Trophoblast cell (in vitro differentiated cells and primary cell): Measurements from ENCODE around the gene KLHL30.

Experiments used
- DNase-seq, 2 donors: peaks; one replicate each; pipeline ENCODE4 v3.0.0-alpha.2; 2016
- H2AFZ ChIP-seq: 2 replicates; pipeline ENCODE4 v1.6.1; 2013; ENCODE audit warnings: low read length, moderate library complexity, mild to moderate bottlenecking; ENCODE audit not compliant: insufficient read depth, poor library complexity
- H2AK5ac ChIP-seq: 2 replicates; pipeline ENCODE4 v1.6.1; 2013; ENCODE audit warnings: mild to moderate bottlenecking, low read length
- H2BK120ac ChIP-seq: 2 replicates; pipeline ENCODE4 v1.6.1; 2013; ENCODE audit warnings: low read length, mild to moderate bottlenecking, moderate library complexity; ENCODE audit not compliant: insufficient read depth, poor library complexity
- H2BK12ac ChIP-seq: 2 replicates; pipeline ENCODE4 v1.6.1; 2013; ENCODE audit warnings: mild to moderate bottlenecking, low read length, moderate library complexity
- H2BK5ac ChIP-seq: 2 replicates; pipeline ENCODE4 v1.6.1; 2013; ENCODE audit warnings: low read length, low read depth, moderate library complexity, mild to moderate bottlenecking; ENCODE audit not compliant: poor library complexity
- H3K14ac ChIP-seq: 2 replicates; pipeline ENCODE4 v1.6.1; 2013; ENCODE audit warnings: mild to moderate bottlenecking, low read length
- H3K18ac ChIP-seq: 2 replicates; pipeline ENCODE4 v1.6.1; 2013; ENCODE audit warnings: mild to moderate bottlenecking, low read length
- H3K23ac ChIP-seq: 2 replicates; pipeline ENCODE4 v1.6.1; 2013; ENCODE audit warnings: low read length
- H3K27ac ChIP-seq: 2 replicates; pipeline ENCODE4 v1.5.1; 2013; ENCODE audit warnings: low read depth, mild to moderate bottlenecking, inconsistent platforms, low read length, moderate library complexity
- H3K27me3 ChIP-seq: 2 replicates; pipeline ENCODE4 v1.6.1; 2013; ENCODE audit warnings: inconsistent platforms, mild to moderate bottlenecking, low read length, moderate library complexity; ENCODE audit not compliant: insufficient read depth
- H3K36me3 ChIP-seq, 2 experiments: 1 replicate in 1 of 2; 2 replicates in 1 of 2; pipeline ENCODE4 v1.6.1; 2013; ENCODE audit warnings: low read length in 2 of 2, mild to moderate bottlenecking in 2 of 2, moderate library complexity in 1 of 2; ENCODE audit not compliant: insufficient read depth in 2 of 2, control insufficient read depth in 1 of 2
- H3K4ac ChIP-seq: 2 replicates; pipeline ENCODE4 v1.6.1; 2013; ENCODE audit warnings: low read depth, mild to moderate bottlenecking, low read length, moderate library complexity
- H3K4me1 ChIP-seq, 2 experiments: 1 replicate in 1 of 2; 2 replicates in 1 of 2; pipeline ENCODE4 v1.6.1; 2013; ENCODE audit warnings: low read length in 2 of 2, mild to moderate bottlenecking in 2 of 2, moderate library complexity in 1 of 2; ENCODE audit not compliant: insufficient read depth in 2 of 2, control insufficient read depth in 1 of 2
- H3K4me2 ChIP-seq: 2 replicates; pipeline ENCODE4 v1.6.1; 2013; ENCODE audit warnings: inconsistent platforms, mild to moderate bottlenecking, low read length, moderate library complexity
- H3K4me3 ChIP-seq: 2 replicates; pipeline ENCODE4 v1.5.1; 2013; ENCODE audit warnings: mild to moderate bottlenecking, low read depth, low read length, inconsistent platforms
- H3K79me1 ChIP-seq: one replicate; pipeline ENCODE4 v1.6.1; 2013; ENCODE audit warnings: low read length
- H3K79me2 ChIP-seq: 2 replicates; pipeline ENCODE4 v1.6.1; 2013; ENCODE audit warnings: low read length, mild to moderate bottlenecking; ENCODE audit not compliant: control insufficient read depth, insufficient read depth, poor library complexity
- H3K9ac ChIP-seq: 2 replicates; pipeline ENCODE4 v1.6.1; 2013; ENCODE audit warnings: mild to moderate bottlenecking, low read length
- H3K9me3 ChIP-seq: 2 replicates; pipeline ENCODE4 v1.6.1; 2013; ENCODE audit warnings: low read depth, mild to moderate bottlenecking, control low read depth, inconsistent platforms, low read length; ENCODE audit not compliant: insufficient read depth
- H4K12ac ChIP-seq: 2 replicates; pipeline ENCODE4 v1.6.1; 2013; ENCODE audit warnings: low read depth, mild to moderate bottlenecking, low read length, moderate library complexity
- H4K8ac ChIP-seq: 2 replicates; pipeline ENCODE4 v1.6.1; 2013; ENCODE audit warnings: low read depth, mild to moderate bottlenecking, low read length, moderate library complexity
- H4K91ac ChIP-seq: one replicate; pipeline ENCODE4 v1.6.1; 2013; ENCODE audit warnings: low read depth, mild to moderate bottlenecking, low read length, moderate library complexity
- WGBS: extraction: QIAGEN DNeasy Blood & Tissue Kit; methylation state at CpG from one replicate; pipeline ENCODE4 v1.1.7; 2013; ENCODE audit warnings: missing lambda C conversion rate; ENCODE audit not compliant: insufficient read length, insufficient coverage; ENCODE audit errors: extremely low coverage; 5-methylcytosine and 5-hydroxymethylcytosine counted together

Gene KLHL30

DNA sequence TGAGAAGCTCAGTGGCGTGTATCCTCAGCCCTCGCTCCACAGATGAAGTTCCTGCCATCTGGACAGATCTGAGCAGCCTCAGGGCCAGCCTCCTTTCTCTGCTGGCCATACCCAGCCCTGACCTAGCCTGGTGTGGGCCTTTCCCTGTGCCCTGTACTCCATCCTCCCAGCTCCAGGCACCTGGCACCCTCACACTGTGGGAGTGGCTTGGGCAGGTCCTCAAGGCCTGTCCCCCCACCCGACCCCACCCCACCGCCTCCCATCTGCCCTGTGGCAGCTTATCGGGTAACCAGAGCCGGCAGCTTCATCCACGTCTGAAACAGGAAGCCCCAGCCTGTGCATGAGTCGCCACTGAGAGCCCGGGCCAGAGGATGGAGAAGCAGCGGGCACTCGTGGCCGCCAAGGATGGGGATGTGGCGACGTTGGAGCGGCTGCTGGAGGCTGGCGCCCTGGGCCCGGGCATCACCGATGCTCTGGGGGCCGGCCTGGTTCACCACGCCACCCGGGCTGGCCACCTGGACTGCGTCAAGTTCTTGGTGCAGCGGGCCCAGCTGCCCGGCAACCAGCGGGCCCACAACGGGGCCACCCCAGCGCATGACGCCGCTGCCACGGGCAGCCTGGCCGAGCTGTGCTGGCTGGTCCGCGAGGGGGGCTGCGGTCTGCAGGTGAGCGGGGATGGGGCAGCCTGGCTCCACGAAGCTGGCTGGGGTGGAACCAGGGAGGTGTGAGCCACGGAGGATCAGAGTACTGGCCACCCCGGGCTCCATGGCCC lies 38.2 kb upstream of the KLHL30 start, which contains the start of gene ESPNL:
Gene ESPNL, plus strand, starts transcription at position 292 of the 772 bp plus-strand sequence. Its CDS starts 80 bp downstream, at position 372.
- Histone ChIP-seq H3K4me3 (no peak within 1 kb of the TSS), H3K4me1 (no peaks in the 10 kb centered on the region), H3K79me2 (no peaks in the 10 kb centered on the region), H3K18ac (no peak within 1 kb of the TSS), H3K9me3 (peaks cover 3% of the 10 kb centered on the region), H4K91ac (no peak within 1 kb of the TSS), H2BK12ac (no peak within 1 kb of the TSS), H3K9ac (no peak within 1 kb of the TSS), H4K8ac (no peak within 1 kb of the TSS), H3K36me3 (no peaks in the 10 kb centered on the region), H2BK120ac (no peak within 1 kb of the TSS), H3K27me3 (no peaks in the 10 kb centered on the region), H3K4me2 (no peak within 1 kb of the TSS), H4K12ac (no peak within 1 kb of the TSS), H3K4ac (no peak within 1 kb of the TSS), H3K14ac (no peak within 1 kb of the TSS), H2AFZ (no peak within 1 kb of the TSS), H3K79me1 (no peaks in the 10 kb centered on the region), H3K23ac (no peak within 1 kb of the TSS), H2AK5ac (no peak within 1 kb of the TSS), H2BK5ac (no peak within 1 kb of the TSS), H3K27ac (no peak within 1 kb of the TSS)
- no CpG with 5 or more reads among the region's 38 CpGs for WGBS
- no peak for DNase-seq

DNA sequence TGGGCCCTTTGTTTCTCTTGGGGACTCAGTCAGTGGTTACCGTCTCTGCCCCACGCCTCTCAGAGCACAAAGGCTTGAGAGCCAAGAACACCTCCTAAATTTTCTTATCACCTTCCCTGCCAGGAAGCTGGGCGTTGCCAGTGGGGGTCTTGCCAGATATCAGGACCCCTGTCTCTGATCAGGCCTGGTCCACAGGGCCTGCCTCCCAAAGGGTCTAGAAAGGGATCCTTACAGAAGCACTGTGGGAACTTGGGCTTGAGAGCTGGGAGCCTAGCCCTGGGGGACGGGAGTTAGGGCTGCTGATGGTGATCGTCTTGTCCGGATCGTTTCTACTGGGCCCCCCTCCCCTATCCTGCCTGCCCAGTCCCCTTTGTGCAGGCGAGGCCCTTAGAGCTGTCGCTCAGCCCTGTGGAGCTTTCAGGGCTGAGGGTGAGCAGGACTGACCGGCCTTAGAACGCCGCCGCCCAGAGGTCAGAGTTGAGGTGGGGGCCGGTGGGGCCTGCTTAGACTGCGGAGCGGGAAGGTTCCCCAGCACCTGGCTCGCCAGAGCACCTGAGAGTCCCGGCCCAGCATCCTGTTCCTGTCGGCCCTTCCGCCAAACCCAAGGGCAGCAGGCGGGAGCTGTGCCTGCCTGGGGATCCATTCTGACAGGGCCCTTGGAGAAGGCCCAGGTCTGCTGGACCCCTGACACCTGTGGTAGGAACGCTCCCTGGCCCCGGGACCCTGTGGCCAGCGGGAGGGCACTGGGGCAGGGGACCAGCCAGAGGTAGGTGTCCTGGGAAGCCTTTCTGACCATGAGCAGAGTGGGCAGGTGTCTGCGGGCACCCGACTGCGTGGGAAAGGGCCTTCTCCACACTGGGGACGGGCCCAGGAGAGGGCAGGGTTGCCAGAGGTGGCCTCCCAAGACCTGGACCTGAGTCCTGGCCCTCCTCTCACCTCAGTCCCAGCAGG lies 37.4 kb upstream of the KLHL30 start:
- Histone ChIP-seq H3K9me3 (peaks cover 3% of the 10 kb centered on the region), H3K4me3 (no peak overlapping the region), H3K14ac (no peak overlapping the region), H3K18ac (no peak overlapping the region), H2BK12ac (no peak overlapping the region), H3K27ac (no peak overlapping the region), H4K12ac (no peak overlapping the region), H3K23ac (no peak overlapping the region), H3K9ac (no peak overlapping the region), H2BK120ac (no peak overlapping the region), H3K4me2 (no peak overlapping the region), H3K4ac (no peak overlapping the region), H4K8ac (no peak overlapping the region), H3K36me3 (no peaks in the 10 kb centered on the region), H2AFZ (no peak overlapping the region), H3K79me1 (no peaks in the 10 kb centered on the region), H2BK5ac (no peak overlapping the region), H2AK5ac (no peak overlapping the region), H3K4me1 (no peaks in the 10 kb centered on the region), H3K79me2 (no peaks in the 10 kb centered on the region), H4K91ac (no peak overlapping the region), H3K27me3 (no peaks in the 10 kb centered on the region)
- no CpG with 5 or more reads among the region's 28 CpGs for WGBS
- no peak for DNase-seq

DNA sequence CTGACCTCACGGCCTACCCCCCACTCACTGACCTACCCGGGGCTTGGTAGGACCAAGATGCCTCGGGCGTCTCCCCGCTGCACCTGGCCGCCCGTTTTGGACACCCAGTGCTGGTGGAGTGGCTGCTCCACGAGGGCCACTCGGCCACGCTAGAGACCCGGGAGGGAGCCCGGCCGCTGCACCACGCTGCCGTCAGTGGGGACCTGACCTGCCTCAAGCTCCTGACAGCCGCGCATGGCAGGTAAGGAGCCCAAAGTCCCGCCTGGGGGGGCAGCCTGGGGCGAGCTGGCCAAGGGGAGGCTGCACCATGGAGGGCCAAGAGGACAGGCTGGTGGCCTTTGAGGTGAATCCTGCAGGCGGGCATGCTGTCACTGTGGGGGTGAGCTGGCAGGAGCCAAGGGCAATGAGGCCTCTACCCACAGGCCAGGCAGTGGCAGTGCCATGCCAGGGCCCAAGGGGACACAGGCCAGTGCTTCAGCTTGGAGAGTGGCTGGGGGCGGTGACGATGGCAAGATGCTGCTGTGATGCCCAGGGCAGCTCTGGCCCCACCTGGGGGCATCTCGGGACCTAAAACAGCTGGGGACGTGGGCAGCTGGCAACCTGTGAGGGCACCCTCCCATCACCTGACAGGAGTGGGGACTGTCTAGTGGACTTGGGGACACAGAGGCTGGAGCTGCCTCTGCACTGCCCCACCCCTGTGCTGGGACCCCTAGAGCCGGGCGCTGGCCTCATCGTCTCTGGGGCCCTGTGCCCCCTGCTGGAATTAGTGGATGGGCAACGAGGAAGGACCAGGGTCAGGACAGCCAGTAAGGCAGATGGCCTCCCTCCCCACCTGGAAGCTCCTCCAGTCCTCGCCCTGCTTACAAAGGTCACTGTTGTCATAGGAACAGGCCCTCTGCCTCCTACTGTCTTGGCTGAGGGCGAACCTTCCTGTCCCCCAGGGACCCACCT lies 36.3 kb upstream of the KLHL30 start:
- Histone ChIP-seq H3K36me3 (no peaks in the 10 kb centered on the region), H3K79me1 (no peaks in the 10 kb centered on the region), H3K27me3 (no peaks in the 10 kb centered on the region), H3K4me2 (no peak overlapping the region), H3K4me1 (no peaks in the 10 kb centered on the region), H3K9ac (no peak overlapping the region), H4K8ac (no peak overlapping the region), H3K4ac (no peak overlapping the region), H2BK12ac (no peak overlapping the region), H3K9me3 (peaks cover 3% of the 10 kb centered on the region), H3K79me2 (no peaks in the 10 kb centered on the region), H2AFZ (no peak overlapping the region), H3K18ac (no peak overlapping the region), H2AK5ac (no peak overlapping the region), H2BK120ac (no peak overlapping the region), H3K4me3 (no peak overlapping the region), H3K23ac (no peak overlapping the region), H2BK5ac (no peak overlapping the region), H4K91ac (no peak overlapping the region), H3K27ac (no peak overlapping the region), H4K12ac (no peak overlapping the region), H3K14ac (no peak overlapping the region)
- no CpG with 5 or more reads among the region's 30 CpGs for WGBS
- DNase-seq = no peak

- H3K79me2 ChIP-seq = no peaks in the 10 kb centered on the region
- no peak overlapping the region for H2AK5ac ChIP-seq
- no peak overlapping the region for H3K4me3 ChIP-seq
- no peak overlapping the region for H2BK120ac ChIP-seq
- no peak overlapping the region for H2BK12ac ChIP-seq
- no peaks in the 10 kb centered on the region for H3K4me1 ChIP-seq
- H3K23ac ChIP-seq = no peak overlapping the region
- no peak overlapping the region for H2BK5ac ChIP-seq
- no peak overlapping the region for H3K4ac ChIP-seq
- no peak overlapping the region for H3K18ac ChIP-seq
- H3K9ac ChIP-seq = no peak overlapping the region
- H3K79me1 ChIP-seq = no peaks in the 10 kb centered on the region
- no peaks in the 10 kb centered on the region for H3K27me3 ChIP-seq
- no peak overlapping the region for H4K12ac ChIP-seq
- no peak overlapping the region for H3K4me2 ChIP-seq
- no peak overlapping the region for H3K14ac ChIP-seq
- no peak overlapping the region for H3K27ac ChIP-seq
- peaks cover 3% of the 10 kb centered on the region for H3K9me3 ChIP-seq
- H2AFZ ChIP-seq = no peak overlapping the region
- DNase-seq = no peak
- no peak overlapping the region for H4K8ac ChIP-seq
- no peaks in the 10 kb centered on the region for H3K36me3 ChIP-seq
- no peak overlapping the region for H4K91ac ChIP-seq
- no CpG with 5 or more reads among the region's 10 CpGs for WGBS
Measured at GRCh38 chr2:238102865-238103264, 35.6 kb upstream of the KLHL30 start.
